Bronchial epithelial cell (primary cell): ENCODE data around the gene TEX35. TPM values are rescaled to one million over a fixed set of nuclear protein-coding genes. Genes with fewer than 3 reads are reported as not detected.

Source experiments
- DNase-seq: peaks from one replicate; pipeline ENCODE4 v3.0.0-alpha.2; 2010; ENCODE audit warnings: low read depth
- FAIRE-seq: peaks from 2 replicates; lab custom pipeline; 2011; peaks lifted over from hg19 to GRCh38; lab: Jason Lieb, UNC
- H3K27me3 ChIP-seq: 2 replicates; pipeline ENCODE4 v1.5.1; 2011; ENCODE audit warnings: low read length; ENCODE audit not compliant: control insufficient read depth, insufficient read depth
- H3K36me3 ChIP-seq: 2 replicates; pipeline ENCODE4 v1.5.1; 2011; ENCODE audit warnings: low read length; ENCODE audit not compliant: control insufficient read depth, insufficient read depth
- H3K4me3 ChIP-seq: 2 replicates; pipeline ENCODE4 v1.5.1; 2011; ENCODE audit warnings: mild to moderate bottlenecking, low read depth, low read length, control low read depth
- total RNA-seq: library from RNA; depleted of rRNA; stranded (reverse); fragments of >200 nt; gene quantifications from 2 replicates; pipeline ENCODE4 v1.2.1, GENCODE V29; 2014
- TF ChIP-seq, protein P1 (sequence below): IDR thresholded peaks from 2 replicates; pipeline ENCODE4 v1.5.1; 2011; ENCODE audit warnings: mild to moderate bottlenecking, moderate library complexity, low read length, control low read depth, inconsistent platforms; ENCODE audit not compliant: insufficient read depth, severe bottlenecking

TEX35 gene
- total RNA-seq, 1 donor from 2014 or later = not detected

DNA sequence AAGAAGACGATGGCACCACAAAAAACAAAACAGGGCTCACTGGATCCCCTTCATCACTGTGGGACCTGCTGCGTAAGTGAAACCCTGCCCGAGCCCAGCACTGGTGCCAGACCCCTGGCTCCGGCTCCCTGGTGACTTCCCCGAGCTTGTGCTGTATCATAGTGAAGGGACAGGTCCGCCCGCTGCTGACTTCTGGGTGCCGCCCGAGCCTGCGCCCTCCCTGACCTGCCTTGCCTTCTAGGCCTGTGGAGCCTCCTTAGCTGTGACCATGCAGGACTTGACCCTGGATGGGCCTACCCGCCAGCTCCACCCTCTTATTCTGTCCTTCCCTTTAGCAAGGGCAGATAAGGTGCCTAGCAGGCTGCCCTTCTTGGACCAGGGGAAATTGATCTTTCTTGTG lies 7.9 kb downstream of the TEX35 start:
- Histone ChIP-seq H3K4me3 (no peak overlapping the region), H3K36me3 (no peaks in the 10 kb centered on the region), H3K27me3 (no peaks in the 10 kb centered on the region)
- DNase-seq (no peak), FAIRE-seq (no peak)
- TF ChIP-seq, protein P1, sequence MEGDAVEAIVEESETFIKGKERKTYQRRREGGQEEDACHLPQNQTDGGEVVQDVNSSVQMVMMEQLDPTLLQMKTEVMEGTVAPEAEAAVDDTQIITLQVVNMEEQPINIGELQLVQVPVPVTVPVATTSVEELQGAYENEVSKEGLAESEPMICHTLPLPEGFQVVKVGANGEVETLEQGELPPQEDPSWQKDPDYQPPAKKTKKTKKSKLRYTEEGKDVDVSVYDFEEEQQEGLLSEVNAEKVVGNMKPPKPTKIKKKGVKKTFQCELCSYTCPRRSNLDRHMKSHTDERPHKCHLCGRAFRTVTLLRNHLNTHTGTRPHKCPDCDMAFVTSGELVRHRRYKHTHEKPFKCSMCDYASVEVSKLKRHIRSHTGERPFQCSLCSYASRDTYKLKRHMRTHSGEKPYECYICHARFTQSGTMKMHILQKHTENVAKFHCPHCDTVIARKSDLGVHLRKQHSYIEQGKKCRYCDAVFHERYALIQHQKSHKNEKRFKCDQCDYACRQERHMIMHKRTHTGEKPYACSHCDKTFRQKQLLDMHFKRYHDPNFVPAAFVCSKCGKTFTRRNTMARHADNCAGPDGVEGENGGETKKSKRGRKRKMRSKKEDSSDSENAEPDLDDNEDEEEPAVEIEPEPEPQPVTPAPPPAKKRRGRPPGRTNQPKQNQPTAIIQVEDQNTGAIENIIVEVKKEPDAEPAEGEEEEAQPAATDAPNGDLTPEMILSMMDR = no peak

- FAIRE-seq (no peak), DNase-seq (no peak)
- TF ChIP-seq, protein P1 = no peak
These were observed 8.3 kb downstream of the TEX35 start for GRCh38 chr1:178521241-178521640.

GRCh38 chr1:178527117-178527516 lies 14.2 kb downstream of the TEX35 start:
- TF ChIP-seq, protein P1 = no peak
- H3K4me3 ChIP-seq = no peak overlapping the region
- H3K27me3 ChIP-seq = peaks cover 2% of the 10 kb centered on the region
- no peak for FAIRE-seq
- H3K36me3 ChIP-seq = no peaks in the 10 kb centered on the region
- no peak for DNase-seq

More at GRCh38 chr1:178521241-178521640, 8.3 kb downstream of the TEX35 start:
- Histone ChIP-seq H3K36me3 (no peaks in the 10 kb centered on the region), H3K27me3 (no peaks in the 10 kb centered on the region), H3K4me3 (no peak overlapping the region)

DNA sequence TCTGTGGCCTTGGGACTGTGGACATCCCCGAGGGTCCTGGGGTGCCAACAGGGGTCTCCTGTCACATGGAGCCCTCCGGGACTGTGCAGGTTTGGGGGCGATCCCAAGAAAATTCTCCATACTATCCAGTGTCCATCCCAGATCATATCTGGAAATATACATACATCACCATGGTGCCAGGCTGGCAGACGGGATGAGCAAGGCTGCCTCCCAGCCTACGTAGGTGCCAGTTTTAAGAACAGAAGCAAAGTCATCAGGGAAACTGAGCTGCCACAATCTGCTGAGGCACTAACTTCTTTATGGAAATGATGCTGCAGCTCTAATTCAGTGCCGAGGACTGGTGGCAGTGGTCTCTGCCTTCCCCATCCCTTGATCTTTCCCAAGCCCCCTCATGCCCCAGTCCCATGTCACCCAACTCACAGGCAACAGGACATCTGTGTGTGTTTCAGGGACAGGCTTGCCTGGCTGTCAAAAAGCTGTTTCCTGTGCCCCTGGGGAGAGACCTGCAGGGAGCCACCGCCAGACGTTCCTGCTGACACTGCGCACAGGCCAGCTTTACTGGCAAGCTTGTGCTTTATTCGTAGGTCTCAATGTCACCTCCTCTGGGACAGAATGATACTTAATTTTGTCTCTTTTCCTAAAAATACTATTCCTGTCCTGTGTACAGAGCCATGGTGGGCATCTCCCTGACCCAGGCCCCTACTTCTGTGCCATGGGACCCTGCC lies 15.5 kb downstream of the TEX35 start:
- no peak for FAIRE-seq

GRCh38 chr1:178528953-178529335 lies 16.0 kb downstream of the TEX35 start:
- DNase-seq (no peak), FAIRE-seq (no peak)
- peaks cover 2% of the 10 kb centered on the region for H3K27me3 ChIP-seq
- no peak overlapping the region for H3K4me3 ChIP-seq
- TF ChIP-seq, protein P1 = no peak
- H3K36me3 ChIP-seq = no peaks in the 10 kb centered on the region

More for the DNA sequence above, 15.5 kb downstream of the TEX35 start:
- H3K27me3 ChIP-seq = peaks cover 2% of the 10 kb centered on the region
- no peak overlapping the region for H3K4me3 ChIP-seq
- no peak for DNase-seq
- TF ChIP-seq, protein P1 = no peak
- no peaks in the 10 kb centered on the region for H3K36me3 ChIP-seq
